ENCODE data around the gene MYOM3.

DNA sequence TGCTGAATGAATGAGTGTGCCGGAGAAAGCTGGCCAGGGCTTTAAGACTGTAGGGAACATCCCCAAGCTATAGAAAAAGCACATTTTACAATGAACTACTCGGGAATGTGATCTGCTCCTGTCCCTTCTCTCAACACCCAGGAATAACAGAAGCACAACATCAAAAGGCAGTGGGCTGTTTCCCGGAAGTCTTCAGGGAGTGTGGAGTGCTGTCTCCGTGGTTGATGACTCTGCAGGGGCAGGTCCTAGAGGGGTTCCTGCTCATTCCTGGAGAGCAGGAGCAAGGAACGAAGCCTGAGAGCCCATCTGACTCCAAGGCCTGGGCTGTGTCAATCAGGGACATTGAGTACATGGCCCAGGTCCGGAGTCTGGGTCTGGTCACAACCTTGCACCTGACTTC is 35.9 kb upstream of the MYOM3 start:
- TF ChIP-seq, protein P1, sequence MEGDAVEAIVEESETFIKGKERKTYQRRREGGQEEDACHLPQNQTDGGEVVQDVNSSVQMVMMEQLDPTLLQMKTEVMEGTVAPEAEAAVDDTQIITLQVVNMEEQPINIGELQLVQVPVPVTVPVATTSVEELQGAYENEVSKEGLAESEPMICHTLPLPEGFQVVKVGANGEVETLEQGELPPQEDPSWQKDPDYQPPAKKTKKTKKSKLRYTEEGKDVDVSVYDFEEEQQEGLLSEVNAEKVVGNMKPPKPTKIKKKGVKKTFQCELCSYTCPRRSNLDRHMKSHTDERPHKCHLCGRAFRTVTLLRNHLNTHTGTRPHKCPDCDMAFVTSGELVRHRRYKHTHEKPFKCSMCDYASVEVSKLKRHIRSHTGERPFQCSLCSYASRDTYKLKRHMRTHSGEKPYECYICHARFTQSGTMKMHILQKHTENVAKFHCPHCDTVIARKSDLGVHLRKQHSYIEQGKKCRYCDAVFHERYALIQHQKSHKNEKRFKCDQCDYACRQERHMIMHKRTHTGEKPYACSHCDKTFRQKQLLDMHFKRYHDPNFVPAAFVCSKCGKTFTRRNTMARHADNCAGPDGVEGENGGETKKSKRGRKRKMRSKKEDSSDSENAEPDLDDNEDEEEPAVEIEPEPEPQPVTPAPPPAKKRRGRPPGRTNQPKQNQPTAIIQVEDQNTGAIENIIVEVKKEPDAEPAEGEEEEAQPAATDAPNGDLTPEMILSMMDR (IDR thresholded peaks at IDR 0.05), result no peak
- TF ChIP-seq POLR2AphosphoS5 (IDR thresholded peaks at IDR 0.05) (no peak), POLR2A (IDR thresholded peaks at IDR 0.05) (no peak)

Data from stomach (tissue), 4 donors.